ENCODE measurements around the gene SERPINA4. TPM values are rescaled to one million over a fixed set of nuclear protein-coding genes. Genes with fewer than 3 reads are reported as not detected.

SERPINA4 gene
- total RNA-seq, 1 experiment from 2014 or later: not detected

- POLR2A ChIA-PET (ENCODE audit: unreplicated experiment): no interaction called here
- Histone ChIP-seq H3K27me3 (ENCODE audit: insufficient read depth, low read depth) (no peaks in the 10 kb centered on the region), H3K4me1 (replicated peaks; ENCODE audit: insufficient read depth) (no peaks in the 10 kb centered on the region; the same call in 1 of the 2 replicates), H3K36me3 (ENCODE audit: low read depth) (no peaks in the 10 kb centered on the region), H2AFZ (no peak overlapping the region), H3F3A (ENCODE audit: insufficient read depth, low read depth) (no peaks in the 10 kb centered on the region), H3K79me2 (ENCODE audit: low read depth) (no peaks in the 10 kb centered on the region), H3K4me2 (no peak overlapping the region), H4K20me1 (ENCODE audit: insufficient read depth) (no peaks in the 10 kb centered on the region), H3K4me3 (no peak overlapping the region), H3K9me3 (ENCODE audit: insufficient read depth, low read depth) (no peaks in the 10 kb centered on the region), H3K9me2 (ENCODE audit: insufficient read depth) (no peaks in the 10 kb centered on the region), H3K27ac (peak overlapping the region; percentile 69)
- TF ChIP-seq CTCF (conservative IDR thresholded peaks at IDR 0.05) (no peak), EZH2 (IDR thresholded peaks at IDR 0.05; ENCODE audit: low read depth) (no peak)
- no TSS peak for BruUV-seq (replicated peaks)
- no peak for DNase-seq
- intact Hi-C loops (cut with micrococcal nuclease; ENCODE audit: unreplicated experiment): no loop called here
- CTCF ChIA-PET: no interaction called here
Observed at GRCh38 chr14:94599656-94600004, 38.4 kb downstream of the SERPINA4 start.

GRCh38 chr14:94600148-94600545 is 38.9 kb downstream of the SERPINA4 start:
- no peaks in the 10 kb centered on the region for H3F3A ChIP-seq (ENCODE audit: insufficient read depth, low read depth)
- no TSS peak for BruUV-seq (replicated peaks)
- no peak for TF ChIP-seq CTCF (conservative IDR thresholded peaks at IDR 0.05)
- no peak for TF ChIP-seq EZH2 (IDR thresholded peaks at IDR 0.05; ENCODE audit: low read depth)
- intact Hi-C loops (cut with micrococcal nuclease; ENCODE audit: unreplicated experiment): no loop called here
- no peaks in the 10 kb centered on the region for H3K9me2 ChIP-seq (ENCODE audit: insufficient read depth)
- no peak overlapping the region for H3K4me2 ChIP-seq
- H3K36me3 ChIP-seq (ENCODE audit: low read depth): no peaks in the 10 kb centered on the region
- H4K20me1 ChIP-seq (ENCODE audit: insufficient read depth): no peaks in the 10 kb centered on the region
- H3K27ac ChIP-seq: peak overlapping the region; percentile 69
- H3K4me3 ChIP-seq: no peak overlapping the region
- no peaks in the 10 kb centered on the region; the same call in 1 of the 2 replicates for H3K4me1 ChIP-seq (replicated peaks; ENCODE audit: insufficient read depth)
- no peak overlapping the region for H2AFZ ChIP-seq
- ChIA-PET CTCF (no interaction called here), POLR2A (ENCODE audit: unreplicated experiment) (no interaction called here)
- DNase-seq: no peak
- no peaks in the 10 kb centered on the region for H3K79me2 ChIP-seq (ENCODE audit: low read depth)
- H3K9me3 ChIP-seq (ENCODE audit: insufficient read depth, low read depth): no peaks in the 10 kb centered on the region
- no peaks in the 10 kb centered on the region for H3K27me3 ChIP-seq (ENCODE audit: insufficient read depth, low read depth)

- ChIA-PET POLR2A (ENCODE audit: unreplicated experiment) (no interaction called here), CTCF (no interaction called here)
- Histone ChIP-seq H3K4me3 (no peak overlapping the region), H3K9me2 (ENCODE audit: insufficient read depth) (no peaks in the 10 kb centered on the region), H2AFZ (no peak overlapping the region), H3F3A (ENCODE audit: insufficient read depth, low read depth) (no peaks in the 10 kb centered on the region), H3K27me3 (ENCODE audit: insufficient read depth, low read depth) (no peaks in the 10 kb centered on the region), H3K9me3 (ENCODE audit: insufficient read depth, low read depth) (no peaks in the 10 kb centered on the region), H3K27ac (no peak overlapping the region), H3K4me1 (replicated peaks; ENCODE audit: insufficient read depth) (no peaks in the 10 kb centered on the region; the same call in 1 of the 2 replicates), H3K79me2 (ENCODE audit: low read depth) (no peaks in the 10 kb centered on the region), H3K36me3 (ENCODE audit: low read depth) (no peaks in the 10 kb centered on the region), H3K4me2 (no peak overlapping the region), H4K20me1 (ENCODE audit: insufficient read depth) (no peaks in the 10 kb centered on the region)
- no peak for TF ChIP-seq CTCF (conservative IDR thresholded peaks at IDR 0.05)
- no peak for TF ChIP-seq EZH2 (IDR thresholded peaks at IDR 0.05; ENCODE audit: low read depth)
- intact Hi-C loops (cut with micrococcal nuclease; ENCODE audit: unreplicated experiment): no loop called here
- no peak for DNase-seq
- BruUV-seq (replicated peaks): no TSS peak
Observed at GRCh38 chr14:94601884-94602391, 40.7 kb downstream of the SERPINA4 start.

All from PC-9 (cell line).